CD4-positive, alpha-beta T cell treated with Interleukin-2 at 100 ng/mL for 4 hours (primary cell): ENCODE data around the gene RAI1.
A peak's percentile ranks its signal among the peaks of the same experiment; 100 is the strongest.

Experiments
- DNase-seq: peaks from one replicate; pipeline ENCODE4 v3.0.0-alpha.2; 2020; ENCODE audit warnings: low spot score

The RAI1 gene

GRCh38 chr17:17815436-17816200 lies 134.4 kb downstream of the RAI1 start:
- DNase-seq: no peak

GRCh38 chr17:17816240-17816814 lies 135.1 kb downstream of the RAI1 start:
- no peak for DNase-seq

- no peak for DNase-seq
These were observed 135.7 kb downstream of the RAI1 start for GRCh38 chr17:17816831-17817551.

GRCh38 chr17:17817552-17817947 lies 136.3 kb downstream of the RAI1 start:
- no peak for DNase-seq

- no peak for DNase-seq
These were observed 136.8 kb downstream of the RAI1 start for GRCh38 chr17:17818088-17818526.

GRCh38 chr17:17819111-17819510 lies 137.9 kb downstream of the RAI1 start:
- DNase-seq: no peak

- DNase-seq: peak; percentile 82
These were observed 138.3 kb downstream of the RAI1 start for GRCh38 chr17:17819561-17819995.

GRCh38 chr17:17820046-17820445 lies 138.8 kb downstream of the RAI1 start:
- no peak for DNase-seq

GRCh38 chr17:17820463-17821158 lies 139.4 kb downstream of the RAI1 start:
- DNase-seq: no peak

GRCh38 chr17:17822189-17822588 lies 140.9 kb downstream of the RAI1 start:
- no peak for DNase-seq

GRCh38 chr17:17822616-17823015 lies 141.4 kb downstream of the RAI1 start:
- no peak for DNase-seq

- DNase-seq: peak; percentile 82
These were observed 142.3 kb downstream of the RAI1 start for GRCh38 chr17:17823433-17824118.

- no peak for DNase-seq
These were observed 143.0 kb downstream of the RAI1 start for GRCh38 chr17:17824119-17824782.

GRCh38 chr17:17824783-17825614 lies 143.7 kb downstream of the RAI1 start:
- no peak for DNase-seq

- DNase-seq: no peak
These were observed 145.1 kb downstream of the RAI1 start for GRCh38 chr17:17826342-17826713.

GRCh38 chr17:17826942-17827785 lies 145.9 kb downstream of the RAI1 start:
- no peak for DNase-seq

- DNase-seq: no peak
These were observed 146.8 kb downstream of the RAI1 start for GRCh38 chr17:17827826-17828621.

- no peak for DNase-seq
These were observed 149.0 kb downstream of the RAI1 start for GRCh38 chr17:17830269-17830567.

GRCh38 chr17:17830740-17831207 lies 149.5 kb downstream of the RAI1 start:
- DNase-seq: no peak
